Measurements from ENCODE around the gene CLIC1.
A peak's percentile ranks its signal among the peaks of the same experiment; 100 is the strongest.

The CLIC1 gene

DNA sequence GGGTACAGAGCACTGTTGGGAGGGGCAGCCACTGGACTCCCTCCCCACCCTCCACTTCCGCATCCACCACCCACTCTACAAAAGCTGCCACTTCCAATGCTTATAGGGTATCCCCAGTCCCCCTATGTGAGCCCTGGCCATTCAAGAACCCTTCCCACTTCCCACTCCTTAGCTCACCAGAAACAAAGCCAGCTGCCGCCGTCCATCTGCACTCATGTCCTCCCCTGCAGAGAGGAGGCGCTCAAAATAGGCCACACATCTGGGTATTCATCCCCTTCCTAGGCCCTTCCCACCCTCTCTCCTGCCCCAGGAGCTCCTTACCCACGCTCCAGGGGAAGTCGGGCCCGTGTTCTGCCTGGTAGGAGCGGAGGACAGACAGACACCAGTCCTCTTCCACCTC, 49.0 kb downstream of the CLIC1 start (continued):
- no peak for TF ChIP-seq ZNF514 (tag by site-specific recombination; IDR thresholded peaks at IDR 0.05)

- Histone ChIP-seq H3K36me3 (ENCODE audit: control insufficient read depth in 2 of 2, insufficient read depth in 1 of 2, low read length in 2 of 2) (peaks cover 0 to 54% of the 10 kb centered on the region in 2 experiments; a peak in 1 of 3 replicates), H3K4me3 (ENCODE audit: low read depth, low read length) (no peak overlapping the region), H3K27ac (ENCODE audit: extremely low read depth, low read depth, low read length) (no peak overlapping the region), H3K4me1 (ENCODE audit: control insufficient read depth, insufficient read depth, low read length) (no peaks in the 10 kb centered on the region), H3K9me3 (ENCODE audit: control insufficient read depth, insufficient read depth, low read depth, low read length) (no peaks in the 10 kb centered on the region)
- ChIA-PET CTCF (interaction anchor here (0.6 to 1.2 kb wide), 3 partner anchors 83 to 364 kb away, joined by 3 to 10 read pairs (median 3); no protein-coding TSS in a partner anchor), POLR2A (interaction anchor here (0.6 to 1.4 kb wide), 2 partner anchors 141 to 164 kb away, joined by 4 read pairs; partner anchors contain the start of gene HSPA1B)
- TF ChIP-seq, protein P1, sequence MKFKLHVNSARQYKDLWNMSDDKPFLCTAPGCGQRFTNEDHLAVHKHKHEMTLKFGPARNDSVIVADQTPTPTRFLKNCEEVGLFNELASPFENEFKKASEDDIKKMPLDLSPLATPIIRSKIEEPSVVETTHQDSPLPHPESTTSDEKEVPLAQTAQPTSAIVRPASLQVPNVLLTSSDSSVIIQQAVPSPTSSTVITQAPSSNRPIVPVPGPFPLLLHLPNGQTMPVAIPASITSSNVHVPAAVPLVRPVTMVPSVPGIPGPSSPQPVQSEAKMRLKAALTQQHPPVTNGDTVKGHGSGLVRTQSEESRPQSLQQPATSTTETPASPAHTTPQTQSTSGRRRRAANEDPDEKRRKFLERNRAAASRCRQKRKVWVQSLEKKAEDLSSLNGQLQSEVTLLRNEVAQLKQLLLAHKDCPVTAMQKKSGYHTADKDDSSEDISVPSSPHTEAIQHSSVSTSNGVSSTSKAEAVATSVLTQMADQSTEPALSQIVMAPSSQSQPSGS (tag by site-specific recombination; IDR thresholded peaks at IDR 0.05; ENCODE audit: low read depth), result no peak
- TF ChIP-seq ZBTB48 (tag by site-specific recombination; IDR thresholded peaks at IDR 0.05) (0 out of 2 replicates have a peak, but pooled peaks have one; percentile 53), ZNF404 (tag by site-specific recombination; IDR thresholded peaks at IDR 0.05) (no peak), ZNF202 (tag by site-specific recombination; IDR thresholded peaks at IDR 0.05; ENCODE audit: borderline replicate concordance) (no peak)
- TF ChIP-seq, protein P2, sequence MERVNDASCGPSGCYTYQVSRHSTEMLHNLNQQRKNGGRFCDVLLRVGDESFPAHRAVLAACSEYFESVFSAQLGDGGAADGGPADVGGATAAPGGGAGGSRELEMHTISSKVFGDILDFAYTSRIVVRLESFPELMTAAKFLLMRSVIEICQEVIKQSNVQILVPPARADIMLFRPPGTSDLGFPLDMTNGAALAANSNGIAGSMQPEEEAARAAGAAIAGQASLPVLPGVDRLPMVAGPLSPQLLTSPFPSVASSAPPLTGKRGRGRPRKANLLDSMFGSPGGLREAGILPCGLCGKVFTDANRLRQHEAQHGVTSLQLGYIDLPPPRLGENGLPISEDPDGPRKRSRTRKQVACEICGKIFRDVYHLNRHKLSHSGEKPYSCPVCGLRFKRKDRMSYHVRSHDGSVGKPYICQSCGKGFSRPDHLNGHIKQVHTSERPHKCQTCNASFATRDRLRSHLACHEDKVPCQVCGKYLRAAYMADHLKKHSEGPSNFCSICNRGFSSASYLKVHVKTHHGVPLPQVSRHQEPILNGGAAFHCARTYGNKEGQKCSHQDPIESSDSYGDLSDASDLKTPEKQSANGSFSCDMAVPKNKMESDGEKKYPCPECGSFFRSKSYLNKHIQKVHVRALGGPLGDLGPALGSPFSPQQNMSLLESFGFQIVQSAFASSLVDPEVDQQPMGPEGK (tag by site-specific recombination; IDR thresholded peaks at IDR 0.05), result no peak
Measured at GRCh38 chr6:31686483-31686882, 49.8 kb downstream of the CLIC1 start.

DNA sequence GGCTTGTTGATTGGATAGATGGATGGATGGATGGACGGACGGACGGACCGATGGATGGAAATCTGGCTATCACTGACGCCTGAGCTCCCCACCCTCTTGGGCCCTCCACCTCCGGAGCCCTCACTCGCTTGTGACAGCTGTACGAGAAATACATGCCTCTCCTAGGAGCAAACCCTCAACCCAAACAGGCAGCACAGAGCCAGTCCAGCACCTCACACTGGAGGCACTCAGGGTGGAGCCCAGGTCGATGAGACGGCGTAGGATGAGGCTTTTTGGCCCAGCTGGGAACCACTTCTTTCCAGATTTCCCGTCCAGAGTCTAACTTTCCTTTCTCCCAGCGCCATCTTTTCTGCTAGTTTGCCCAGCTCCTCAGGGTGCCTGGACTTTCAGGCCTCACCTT, 52.7 kb downstream of the CLIC1 start:
- H3K9me3 ChIP-seq (ENCODE audit: control insufficient read depth, insufficient read depth, low read depth, low read length), result no peaks in the 10 kb centered on the region
- ChIA-PET CTCF (interaction anchor here (0.6 to 0.7 kb wide), 2 partner anchors 9 to 11 kb away, joined by 3 read pairs; no protein-coding TSS in a partner anchor), POLR2A (interaction anchor here (1.3 to 2.0 kb wide), 4 partner anchors 10 to 144 kb away, joined by 3 to 10 read pairs (median 5); partner anchors contain the start of genes ABHD16A, HSPA1B and LSM2)
- H3K4me3 ChIP-seq (ENCODE audit: low read depth, low read length), result no peak overlapping the region
- no peak overlapping the region for H3K27ac ChIP-seq (ENCODE audit: extremely low read depth, low read depth, low read length)
- H3K4me1 ChIP-seq (ENCODE audit: control insufficient read depth, insufficient read depth, low read length), result no peaks in the 10 kb centered on the region; the same call in 1 of the 2 replicates
- peaks cover 0 to 31% of the 10 kb centered on the region in 2 experiments; a peak in 1 of 3 replicates for H3K36me3 ChIP-seq (ENCODE audit: control insufficient read depth in 2 of 2, insufficient read depth in 1 of 2, low read length in 2 of 2)
- TF ChIP-seq ZBTB21 (tag by site-specific recombination; IDR thresholded peaks at IDR 0.05) (no peak), ZNF138 (tag by site-specific recombination; IDR thresholded peaks at IDR 0.05; ENCODE audit: borderline replicate concordance) (no peak), MZF1 (tag by site-specific recombination; IDR thresholded peaks at IDR 0.05; ENCODE audit: borderline replicate concordance) (no peak), ZSCAN18 (tag by site-specific recombination; IDR thresholded peaks at IDR 0.05) (no peak), MYNN (tag by site-specific recombination; IDR thresholded peaks at IDR 0.05; ENCODE audit: borderline replicate concordance) (no peak), SP3 (tag by site-specific recombination; IDR thresholded peaks at IDR 0.05) (no peak)
- TF ChIP-seq, protein P3, sequence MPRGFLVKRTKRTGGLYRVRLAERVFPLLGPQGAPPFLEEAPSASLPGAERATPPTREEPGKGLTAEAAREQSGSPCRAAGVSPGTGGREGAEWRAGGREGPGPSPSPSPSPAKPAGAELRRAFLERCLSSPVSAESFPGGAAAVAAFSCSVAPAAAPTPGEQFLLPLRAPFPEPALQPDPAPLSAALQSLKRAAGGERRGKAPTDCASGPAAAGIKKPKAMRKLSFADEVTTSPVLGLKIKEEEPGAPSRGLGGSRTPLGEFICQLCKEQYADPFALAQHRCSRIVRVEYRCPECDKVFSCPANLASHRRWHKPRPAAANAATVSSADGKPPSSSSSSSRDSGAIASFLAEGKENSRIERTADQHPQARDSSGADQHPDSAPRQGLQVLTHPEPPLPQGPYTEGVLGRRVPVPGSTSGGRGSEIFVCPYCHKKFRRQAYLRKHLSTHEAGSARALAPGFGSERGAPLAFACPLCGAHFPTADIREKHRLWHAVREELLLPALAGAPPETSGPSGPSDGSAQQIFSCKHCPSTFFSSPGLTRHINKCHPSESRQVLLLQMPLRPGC (tag by site-specific recombination; IDR thresholded peaks at IDR 0.05), result no peak

Measured in HEK293 (cell line).